Lower leg skin (tissue), 4 donors: ENCODE results near the gene LAMC3. TPM values are rescaled to one million over a fixed set of nuclear protein-coding genes. Genes with fewer than 3 reads are reported as not detected.

Source experiments
- DNase-seq, 2 donors: peaks; one replicate each; pipeline ENCODE4 v3.0.0-alpha.2; 2019; ENCODE audit warnings: low spot score in 2 of 2
- H3K4me3 ChIP-seq: fragments of 200-600 bp; sonication (generic); 2 replicates; pipeline ENCODE4 v1.5.1; 2017; ENCODE audit warnings: mild to moderate bottlenecking, low read depth; ENCODE audit not compliant: poor library complexity, severe bottlenecking
- POLR2A ChIP-seq, 2 donors: fragments of 450-650 bp; IDR thresholded peaks; one replicate each; pipeline ENCODE4 v1.6.1; 2016 to 2017; ENCODE audit warnings: antibody characterized with exemption in 2 of 2, mild to moderate bottlenecking in 1 of 2, moderate library complexity in 1 of 2
- WGBS, 2 donors: methylation state at CpG; one replicate each; pipeline ENCODE4 v1.1.5; 2018; 5-methylcytosine and 5-hydroxymethylcytosine counted together
- intact Hi-C: fragments of 100-400 bp; cut with DNase I; formaldehyde crosslinking; loops from one replicate; pipeline ENCODE4 v1.15.0; 2023; ENCODE audit warnings: low total_unique reads
- total RNA-seq, 4 donors: library from RNA; depleted of rRNA; stranded (reverse); fragments of >200 nt; gene quantifications; one replicate each; pipeline ENCODE4 v1.1.0, GENCODE V29; 2016
- TF ChIP-seq, protein P1 (sequence below), 3 donors: fragments of 450-650 bp; IDR thresholded peaks; one replicate each; pipeline ENCODE4 v1.5.1; 2016; ENCODE audit warnings: antibody characterized with exemption in 3 of 3, mild to moderate bottlenecking in 3 of 3, moderate library complexity in 2 of 3

Gene LAMC3
- total RNA-seq, 4 donors from 2014 or later: 9.1 to 23.0 (median 11.2) TPM

DNA sequence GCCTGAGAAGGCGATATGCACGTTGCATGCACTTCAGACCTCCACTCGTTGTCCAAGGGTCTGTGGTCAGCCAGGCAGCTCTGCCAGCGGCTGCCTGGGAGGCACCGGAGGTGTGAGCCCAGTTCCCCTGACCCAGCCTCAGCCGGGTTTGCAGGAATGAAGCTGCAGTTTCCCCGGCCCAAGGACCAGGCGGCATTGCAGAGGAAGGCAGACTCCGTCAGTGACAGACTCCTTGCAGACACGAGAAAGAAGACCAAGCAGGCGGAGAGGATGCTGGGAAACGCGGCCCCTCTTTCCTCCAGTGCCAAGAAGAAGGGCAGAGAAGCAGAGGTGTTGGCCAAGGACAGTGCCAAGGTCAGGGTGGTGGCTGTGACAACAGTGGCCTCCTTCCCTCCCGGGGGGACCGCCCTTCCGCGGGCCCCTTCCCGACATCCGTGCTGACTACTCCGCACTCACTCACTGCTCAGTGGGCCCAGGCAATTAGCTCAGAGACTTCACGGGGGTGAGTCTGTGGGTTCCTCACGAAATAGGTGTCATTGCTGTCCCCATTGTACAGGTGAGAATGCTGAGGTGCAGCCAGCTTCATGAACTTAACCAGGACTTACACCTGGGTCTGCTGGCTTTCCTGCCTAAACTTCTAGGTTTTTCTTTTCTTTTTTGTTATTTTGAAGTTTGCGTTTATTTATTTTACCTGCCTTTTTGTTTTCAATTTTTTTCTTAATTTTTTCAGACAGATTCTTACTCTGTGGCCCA, 76.6 kb downstream of the LAMC3 start:
- DNase-seq: no peak
- no peak overlapping the region for H3K4me3 ChIP-seq
- TF ChIP-seq POLR2A (IDR thresholded peaks at IDR 0.05): no peak
- 81% methylated on average over 22 to 23 of the region's 23 CpGs for WGBS, 2 donors
- intact Hi-C loops: no loop called here

DNA sequence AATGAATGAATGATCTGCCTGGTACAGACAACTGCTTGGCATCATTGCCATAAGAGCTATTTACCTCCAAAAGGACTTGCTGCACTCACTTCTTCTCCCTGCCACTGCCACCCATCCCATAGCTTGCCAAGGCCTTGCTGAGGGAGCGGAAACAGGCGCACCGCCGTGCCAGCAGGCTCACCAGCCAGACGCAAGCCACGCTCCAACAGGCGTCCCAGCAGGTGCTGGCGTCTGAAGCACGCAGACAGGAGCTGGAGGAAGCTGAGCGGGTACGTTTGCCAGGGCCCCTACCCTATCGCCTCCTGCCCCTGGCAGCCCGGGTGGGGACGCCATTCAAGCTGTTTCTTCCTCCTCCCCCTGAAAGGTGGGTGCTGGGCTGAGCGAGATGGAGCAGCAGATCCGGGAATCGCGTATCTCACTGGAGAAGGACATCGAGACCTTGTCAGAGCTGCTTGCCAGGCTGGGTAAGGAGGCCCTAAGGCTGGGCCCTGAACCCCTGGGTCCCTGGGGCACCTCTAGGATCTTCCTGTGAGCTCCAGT, 78.5 kb downstream of the LAMC3 start:
- 69 to 87% methylated on average over 18 to 19 of the region's 19 CpGs for WGBS, 2 donors
- no peak for DNase-seq
- no peak for TF ChIP-seq POLR2A (IDR thresholded peaks at IDR 0.05)
- TF ChIP-seq, protein P1, sequence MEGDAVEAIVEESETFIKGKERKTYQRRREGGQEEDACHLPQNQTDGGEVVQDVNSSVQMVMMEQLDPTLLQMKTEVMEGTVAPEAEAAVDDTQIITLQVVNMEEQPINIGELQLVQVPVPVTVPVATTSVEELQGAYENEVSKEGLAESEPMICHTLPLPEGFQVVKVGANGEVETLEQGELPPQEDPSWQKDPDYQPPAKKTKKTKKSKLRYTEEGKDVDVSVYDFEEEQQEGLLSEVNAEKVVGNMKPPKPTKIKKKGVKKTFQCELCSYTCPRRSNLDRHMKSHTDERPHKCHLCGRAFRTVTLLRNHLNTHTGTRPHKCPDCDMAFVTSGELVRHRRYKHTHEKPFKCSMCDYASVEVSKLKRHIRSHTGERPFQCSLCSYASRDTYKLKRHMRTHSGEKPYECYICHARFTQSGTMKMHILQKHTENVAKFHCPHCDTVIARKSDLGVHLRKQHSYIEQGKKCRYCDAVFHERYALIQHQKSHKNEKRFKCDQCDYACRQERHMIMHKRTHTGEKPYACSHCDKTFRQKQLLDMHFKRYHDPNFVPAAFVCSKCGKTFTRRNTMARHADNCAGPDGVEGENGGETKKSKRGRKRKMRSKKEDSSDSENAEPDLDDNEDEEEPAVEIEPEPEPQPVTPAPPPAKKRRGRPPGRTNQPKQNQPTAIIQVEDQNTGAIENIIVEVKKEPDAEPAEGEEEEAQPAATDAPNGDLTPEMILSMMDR (IDR thresholded peaks at IDR 0.05): no peak
- no peak overlapping the region for H3K4me3 ChIP-seq
- intact Hi-C loops: no loop called here

DNA sequence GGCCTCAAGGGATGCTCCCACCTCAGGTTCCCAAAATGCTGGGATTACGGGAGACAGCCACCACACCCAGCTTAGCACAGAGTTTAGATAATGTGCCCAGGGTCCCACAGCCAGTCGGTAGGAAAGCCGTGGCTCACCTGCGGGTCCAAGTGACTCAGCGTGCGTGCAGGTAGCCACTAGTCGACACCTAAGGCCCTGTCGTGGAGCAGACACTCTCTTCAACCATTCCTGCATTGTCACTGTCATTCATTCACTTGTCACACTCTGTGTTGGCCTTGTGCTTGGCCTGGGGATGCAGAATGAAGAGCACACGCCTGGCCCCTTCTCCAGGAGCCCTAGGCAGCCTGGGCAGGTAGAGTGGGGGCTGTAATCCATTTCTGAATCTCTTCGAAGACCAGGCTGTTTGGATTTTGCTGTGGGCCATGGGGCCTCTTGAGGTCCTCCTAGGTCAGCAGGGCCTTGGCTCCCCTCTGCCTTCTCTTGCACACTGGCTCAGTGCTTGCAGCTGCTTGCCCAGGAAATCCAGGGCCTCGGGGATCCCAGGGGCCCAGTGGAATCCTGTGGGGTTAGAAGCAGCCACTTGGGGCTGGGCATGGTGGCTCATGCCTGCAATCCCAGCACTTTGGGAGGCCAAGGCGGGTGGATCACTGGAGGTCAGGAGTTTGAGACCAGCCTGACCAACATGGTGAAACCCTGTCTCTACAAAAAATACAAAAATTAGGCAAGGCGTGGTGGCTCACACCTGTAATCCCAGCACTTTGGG, 81.2 kb downstream of the LAMC3 start:
- no peak overlapping the region for H3K4me3 ChIP-seq
- TF ChIP-seq, protein P1 (IDR thresholded peaks at IDR 0.05): no peak
- TF ChIP-seq POLR2A (IDR thresholded peaks at IDR 0.05): no peak
- intact Hi-C loops: no loop called here
- DNase-seq: no peak
- WGBS, 2 donors: 92 to 95% methylated on average over 11 to 12 of the region's 13 CpGs

DNA sequence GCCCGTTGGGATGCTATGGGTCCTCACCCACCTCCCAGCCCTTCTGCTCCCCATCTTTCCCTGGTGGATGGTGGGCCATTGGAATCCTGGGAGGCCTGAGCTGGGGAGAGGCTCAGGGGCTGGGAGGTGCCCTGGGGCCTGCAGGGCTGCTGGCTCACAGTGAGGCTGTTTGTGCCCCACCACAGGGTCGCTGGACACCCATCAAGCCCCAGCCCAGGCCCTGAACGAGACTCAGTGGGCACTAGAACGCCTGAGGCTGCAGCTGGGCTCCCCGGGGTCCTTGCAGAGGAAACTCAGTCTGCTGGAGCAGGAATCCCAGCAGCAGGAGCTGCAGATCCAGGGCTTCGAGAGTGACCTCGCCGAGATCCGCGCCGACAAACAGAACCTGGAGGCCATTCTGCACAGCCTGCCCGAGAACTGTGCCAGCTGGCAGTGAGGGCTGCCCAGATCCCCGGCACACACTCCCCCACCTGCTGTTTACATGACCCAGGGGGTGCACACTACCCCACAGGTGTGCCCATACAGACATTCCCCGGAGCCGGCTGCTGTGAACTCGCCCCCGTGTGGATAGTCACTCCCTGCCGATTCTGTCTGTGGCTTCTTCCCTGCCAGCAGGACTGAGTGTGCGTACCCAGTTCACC, 82.5 kb downstream of the LAMC3 start:
- intact Hi-C loops: no loop called here

DNA sequence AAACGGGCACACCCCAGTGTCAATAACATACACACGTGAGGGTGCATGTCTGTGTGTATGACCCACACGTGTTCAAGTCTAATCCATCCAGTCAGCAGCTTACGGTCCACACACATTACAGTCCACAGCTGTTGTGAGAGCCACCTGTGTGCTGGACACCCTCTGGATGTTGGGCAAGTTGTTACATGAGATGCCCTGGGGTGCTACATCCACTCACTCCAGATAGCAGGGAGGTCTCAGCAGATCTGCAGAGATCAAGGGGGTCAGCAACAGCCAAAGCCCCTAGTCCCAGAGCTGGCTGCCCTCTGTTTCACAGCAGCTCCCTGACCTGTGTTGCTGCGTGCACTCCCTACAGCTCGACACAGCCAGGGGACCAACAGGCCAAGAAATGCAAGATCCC, 83.1 kb downstream of the LAMC3 start:
- intact Hi-C loops: no loop called here
- H3K4me3 ChIP-seq: no peak overlapping the region
- no peak for DNase-seq
- 86 to 88% methylated on average over 3 to 6 of the region's 6 CpGs for WGBS, 2 donors
- no peak for TF ChIP-seq POLR2A (IDR thresholded peaks at IDR 0.05)
- TF ChIP-seq, protein P1 (IDR thresholded peaks at IDR 0.05): no peak

More for the DNA sequence above, 82.5 kb downstream of the LAMC3 start:
- DNase-seq: no peak
- no peak for TF ChIP-seq POLR2A (IDR thresholded peaks at IDR 0.05)
- TF ChIP-seq, protein P1 (IDR thresholded peaks at IDR 0.05): no peak
- WGBS, 2 donors: 66 to 77% methylated on average over 13 to 18 of the region's 19 CpGs
- H3K4me3 ChIP-seq: no peak overlapping the region
